NCI-H187 treated with DMSO at 0.1 percent for 48 hours (cell line): ENCODE measurements around the gene KMT2B.

ENCODE experiments used
- DNase-seq: peaks from one replicate; lab custom pipeline; 2025; lab: John Stamatoyannopoulos, UW

The KMT2B gene

DNA sequence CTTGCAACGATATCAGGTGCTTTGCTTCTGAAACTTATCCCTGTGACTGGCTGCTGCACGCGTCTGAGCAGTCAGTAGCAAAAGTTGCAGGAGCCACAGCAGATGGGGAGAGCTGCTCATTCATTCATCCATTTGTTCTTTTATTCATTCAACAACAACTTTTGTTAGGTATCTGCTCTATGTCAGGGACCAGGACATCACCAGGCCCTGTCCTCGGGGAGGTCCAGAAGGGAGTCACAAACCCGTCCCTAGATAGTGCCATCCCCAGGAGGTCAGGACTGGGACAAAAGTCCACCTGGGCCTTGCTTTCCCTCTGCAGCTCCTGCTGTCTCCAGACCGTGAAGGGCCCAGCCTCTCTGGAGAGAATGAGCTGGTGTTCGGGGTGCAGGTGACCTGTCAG, 60.2 kb downstream of the KMT2B start:
- no peak for DNase-seq

- no peak for DNase-seq
These were observed 61.2 kb downstream of the KMT2B start for GRCh38 chr19:35779033-35779432.

- no peak for DNase-seq
These were observed 62.3 kb downstream of the KMT2B start for GRCh38 chr19:35780058-35780457.

- no peak for DNase-seq
These were observed 62.9 kb downstream of the KMT2B start for GRCh38 chr19:35780717-35781116.

DNA sequence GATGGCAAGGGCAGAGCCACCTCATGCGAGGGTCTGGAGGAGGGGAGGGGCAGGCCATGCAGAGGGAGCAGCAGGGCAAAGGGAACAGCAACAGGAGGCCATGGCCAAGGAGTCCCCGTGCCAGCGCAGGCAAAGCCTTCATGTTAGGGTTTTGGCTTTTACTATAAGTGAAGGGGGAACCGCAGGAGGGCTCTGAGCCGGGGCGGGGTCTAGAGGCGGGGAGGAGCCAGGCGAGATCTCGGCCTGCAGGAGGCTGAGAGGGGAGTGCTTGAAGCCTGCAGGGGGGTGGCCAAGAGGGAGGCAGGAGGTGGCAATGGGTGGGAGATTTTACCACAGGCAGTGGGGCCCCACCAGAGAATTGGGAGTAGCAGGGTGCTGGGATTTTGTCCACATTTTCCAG, 63.8 kb downstream of the KMT2B start:
- DNase-seq = no peak

DNA sequence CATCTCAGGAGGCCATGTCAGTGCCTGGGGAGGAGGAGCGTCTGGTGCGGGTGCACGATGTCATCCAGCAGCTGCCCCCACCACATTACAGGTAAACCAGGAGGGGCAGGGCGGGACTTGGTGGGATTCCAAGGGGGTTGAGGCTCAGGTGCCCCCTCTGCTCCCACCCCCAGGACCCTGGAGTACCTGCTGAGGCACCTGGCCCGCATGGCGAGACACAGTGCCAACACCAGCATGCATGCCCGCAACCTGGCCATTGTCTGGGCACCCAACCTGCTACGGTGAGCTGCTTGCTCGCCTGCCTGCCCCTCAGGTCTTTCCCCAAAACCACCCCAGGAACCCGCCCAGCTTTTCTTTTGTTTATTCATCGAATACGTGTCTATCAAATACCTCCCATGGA, 64.8 kb downstream of the KMT2B start:
- DNase-seq = no peak

DNA sequence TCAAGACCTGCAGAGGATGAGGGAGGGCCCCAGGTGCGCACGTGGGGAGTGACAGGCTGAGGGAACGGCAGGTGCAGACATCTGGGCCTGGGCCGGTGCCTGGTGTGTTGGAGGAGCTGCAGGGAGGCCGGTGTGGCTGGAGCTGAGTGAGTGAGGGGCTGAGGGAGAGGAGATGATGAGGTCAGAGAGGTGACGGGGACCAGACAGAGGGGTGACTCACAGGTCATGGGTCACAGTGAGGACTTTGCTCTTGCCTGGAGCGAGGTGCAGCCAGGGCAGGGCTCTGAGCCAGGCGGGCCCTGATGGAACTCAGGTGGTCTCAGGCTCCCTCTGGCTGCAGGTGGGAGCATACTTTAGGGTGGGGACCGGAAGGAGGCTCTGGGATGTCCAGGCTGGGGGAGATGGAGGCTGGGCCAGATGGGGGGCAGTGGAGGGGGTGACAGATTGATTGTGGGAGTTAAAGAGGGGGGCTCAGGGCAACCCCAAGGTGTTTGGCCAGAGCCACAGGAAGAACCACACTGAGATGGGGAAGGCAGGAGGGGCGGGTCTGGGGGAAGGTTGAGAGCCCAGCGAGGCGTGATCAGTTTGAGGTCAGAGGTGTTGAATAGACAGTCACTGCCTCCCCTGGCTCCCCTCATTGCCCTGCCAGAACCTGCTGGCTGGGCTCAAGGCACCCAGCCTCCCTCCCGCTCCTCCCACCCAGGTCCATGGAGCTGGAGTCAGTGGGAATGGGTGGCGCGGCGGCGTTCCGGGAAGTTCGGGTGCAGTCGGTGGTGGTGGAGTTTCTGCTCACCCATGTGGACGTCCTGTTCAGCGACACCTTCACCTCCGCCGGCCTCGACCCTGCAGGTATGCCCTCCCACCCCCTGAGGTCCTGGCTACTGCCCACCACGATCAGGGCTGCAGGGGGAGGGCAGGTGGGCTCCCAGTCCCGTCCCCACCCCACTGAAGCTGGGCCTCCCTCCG, 65.9 kb downstream of the KMT2B start:
- DNase-seq = no peak

DNA sequence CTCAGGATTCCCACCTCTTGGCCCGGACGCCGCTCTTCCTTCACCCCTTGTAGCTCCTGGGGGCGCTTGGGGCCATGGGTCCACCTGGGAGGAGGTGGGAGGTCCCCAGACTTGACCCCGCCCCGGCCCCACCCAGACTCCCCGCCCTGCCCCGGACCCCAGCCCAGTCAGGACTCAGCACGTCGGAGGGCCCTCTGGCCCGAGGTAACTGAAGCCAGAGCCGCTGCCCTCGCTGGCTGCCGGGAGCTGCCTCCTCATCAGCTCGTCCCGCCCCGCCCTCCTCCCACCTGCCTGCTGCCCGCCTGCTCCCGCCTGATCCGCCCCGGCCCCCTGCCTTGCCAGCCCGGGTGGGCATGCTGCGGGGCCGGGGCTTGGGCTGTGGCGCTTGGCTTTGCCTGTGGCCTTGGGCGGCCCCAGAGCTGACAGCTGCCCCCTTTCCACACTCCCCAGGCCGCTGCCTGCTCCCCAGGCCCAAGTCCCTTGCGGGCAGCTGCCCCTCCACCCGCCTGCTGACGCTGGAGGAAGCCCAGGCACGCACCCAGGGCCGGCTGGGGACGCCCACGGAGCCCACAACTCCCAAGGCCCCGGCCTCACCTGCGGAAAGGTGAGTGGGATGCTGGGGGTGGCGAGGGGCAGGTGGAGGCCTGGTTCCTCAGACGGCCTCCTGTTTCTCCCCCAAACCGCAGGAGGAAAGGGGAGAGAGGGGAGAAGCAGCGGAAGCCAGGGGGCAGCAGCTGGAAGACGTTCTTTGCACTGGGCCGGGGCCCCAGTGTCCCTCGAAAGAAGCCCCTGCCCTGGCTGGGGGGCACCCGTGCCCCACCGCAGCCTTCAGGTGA, 66.9 kb downstream of the KMT2B start:
- DNase-seq = no peak

DNA sequence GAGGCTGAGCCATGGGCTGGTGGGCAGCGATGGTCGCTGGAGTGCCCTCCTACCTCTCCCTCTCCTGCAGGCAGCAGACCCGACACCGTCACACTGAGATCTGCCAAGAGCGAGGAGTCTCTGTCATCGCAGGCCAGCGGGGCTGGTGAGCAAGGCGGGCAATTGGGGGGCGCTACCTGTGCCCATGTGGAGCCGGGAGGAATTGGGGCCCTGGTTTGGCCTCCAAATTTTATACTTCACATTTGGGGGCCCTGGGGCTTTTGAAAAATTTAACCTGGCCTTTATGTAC, 67.5 kb downstream of the KMT2B start:
- DNase-seq = no peak

- DNase-seq = no peak
These were observed 68.7 kb downstream of the KMT2B start for GRCh38 chr19:35786299-35787160.

DNA sequence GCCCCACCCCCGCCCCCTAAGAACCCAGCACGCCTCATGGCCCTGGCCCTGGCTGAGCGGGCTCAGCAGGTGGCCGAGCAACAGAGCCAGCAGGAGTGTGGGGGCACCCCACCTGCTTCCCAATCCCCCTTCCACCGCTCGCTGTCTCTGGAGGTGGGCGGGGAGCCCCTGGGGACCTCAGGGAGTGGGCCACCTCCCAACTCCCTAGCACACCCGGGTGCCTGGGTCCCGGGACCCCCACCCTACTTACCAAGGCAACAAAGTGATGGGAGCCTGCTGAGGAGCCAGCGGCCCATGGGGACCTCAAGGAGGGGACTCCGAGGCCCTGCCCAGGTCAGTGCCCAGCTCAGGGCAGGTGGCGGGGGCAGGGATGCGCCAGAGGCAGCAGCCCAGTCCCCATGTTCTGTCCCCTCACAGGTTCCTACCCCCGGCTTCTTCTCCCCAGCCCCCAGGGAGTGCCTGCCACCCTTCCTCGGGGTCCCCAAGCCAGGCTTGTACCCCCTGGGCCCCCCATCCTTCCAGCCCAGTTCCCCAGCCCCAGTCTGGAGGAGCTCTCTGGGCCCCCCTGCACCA, 69.5 kb downstream of the KMT2B start:
- DNase-seq = no peak
